ENCODE results near the gene CLTCL1. TPM values are rescaled to one million over a fixed set of nuclear protein-coding genes. Genes with fewer than 3 reads are reported as not detected.
A peak's percentile ranks its signal among the peaks of the same experiment; 100 is the strongest.
"Not testable (repeated sequence)": the region's sequence is repeated elsewhere in the genome, so short reads cannot be mapped to it uniquely, and the experiment has no call there.

CLTCL1 gene
- total RNA-seq, 3 donors from 2014 or later, result 0.16 to 0.33 (median 0.18) TPM

DNA sequence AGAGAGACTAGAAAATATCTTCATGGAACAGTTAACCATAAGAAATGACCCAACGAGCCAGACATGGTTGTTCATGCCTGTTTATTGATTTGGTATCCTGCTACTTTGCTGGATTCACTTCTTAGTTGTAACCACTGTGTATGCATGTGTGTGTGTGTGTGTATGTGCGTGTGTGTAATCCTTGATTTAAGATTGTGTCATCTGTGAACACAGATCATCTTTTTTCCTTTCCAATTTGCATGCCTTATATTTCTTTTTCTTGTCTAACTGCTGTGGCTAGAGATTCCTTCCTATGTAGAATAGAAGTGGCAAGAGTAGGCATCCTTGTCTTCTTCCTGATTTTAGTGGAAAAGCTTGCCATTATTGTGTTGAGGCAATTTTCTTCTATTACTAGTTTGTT is 16.4 kb upstream of the CLTCL1 start:
- Mint-ChIP-seq H3K27me3 (ENCODE audit: low read depth) (peaks cover 2% of the 10 kb centered on the region), H3K4me1 (ENCODE audit: low read depth) (no peaks in the 10 kb centered on the region), H3K4me3 (no peak overlapping the region), H3K9me3 (no peaks in the 10 kb centered on the region), H3K36me3 (ENCODE audit: insufficient read depth) (no peaks in the 10 kb centered on the region)
- DNase-seq (no peak), ATAC-seq (no peak)

DNA sequence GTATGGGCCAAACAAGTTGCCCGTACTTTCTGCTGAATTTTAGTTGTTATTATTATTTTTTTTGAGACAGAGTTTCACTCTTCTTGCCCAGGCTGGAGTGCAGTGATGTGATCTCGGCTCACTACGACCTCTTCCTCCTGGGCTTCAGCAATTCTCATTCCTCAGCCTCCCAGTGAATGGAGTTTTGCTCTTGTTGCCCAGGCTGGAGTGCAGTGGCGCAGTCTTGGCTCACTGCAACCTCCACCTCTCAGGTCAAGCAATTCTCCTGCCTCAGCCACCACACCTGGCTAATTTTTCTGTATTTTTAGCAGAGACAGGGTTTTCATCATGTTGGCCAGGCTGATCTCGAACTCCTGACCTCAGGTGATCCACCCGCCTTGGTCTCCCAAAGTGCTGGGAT is 15.0 kb upstream of the CLTCL1 start:
- not testable (repeated sequence) for H3K4me1 Mint-ChIP-seq (ENCODE audit: low read depth)

DNA sequence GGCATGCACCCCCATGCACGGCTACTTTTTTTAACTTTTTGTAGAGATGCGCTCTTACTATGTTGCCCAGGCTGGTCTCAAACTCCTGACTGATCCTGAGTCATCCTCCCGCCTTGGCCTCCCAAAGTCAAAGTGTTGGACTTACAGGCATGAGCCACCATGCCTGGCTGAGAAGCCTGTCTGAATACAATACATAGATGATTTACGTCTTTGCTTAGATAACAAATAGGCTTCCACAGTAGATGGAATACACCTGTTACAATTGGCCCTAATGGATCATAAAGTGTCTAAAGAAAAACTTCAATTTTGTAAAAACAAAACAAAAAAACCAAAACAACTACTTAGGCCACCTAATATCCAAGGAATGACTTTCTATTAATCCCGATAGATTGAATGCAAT is 13.0 kb upstream of the CLTCL1 start:
- H3K9me3 Mint-ChIP-seq, result no peaks in the 10 kb centered on the region
- no peaks in the 10 kb centered on the region for H3K4me1 Mint-ChIP-seq (ENCODE audit: low read depth)
- no peak for DNase-seq
- ATAC-seq, result no peak
- H3K4me3 Mint-ChIP-seq, result no peak overlapping the region
- peaks cover 2% of the 10 kb centered on the region for H3K27me3 Mint-ChIP-seq (ENCODE audit: low read depth)
- no peaks in the 10 kb centered on the region for H3K36me3 Mint-ChIP-seq (ENCODE audit: insufficient read depth)

More for the DNA sequence above, 15.0 kb upstream of the CLTCL1 start:
- not testable (repeated sequence) for H3K36me3 Mint-ChIP-seq (ENCODE audit: insufficient read depth); H3K4me3 Mint-ChIP-seq; H3K27me3 Mint-ChIP-seq (ENCODE audit: low read depth); ATAC-seq; DNase-seq; H3K9me3 Mint-ChIP-seq

DNA sequence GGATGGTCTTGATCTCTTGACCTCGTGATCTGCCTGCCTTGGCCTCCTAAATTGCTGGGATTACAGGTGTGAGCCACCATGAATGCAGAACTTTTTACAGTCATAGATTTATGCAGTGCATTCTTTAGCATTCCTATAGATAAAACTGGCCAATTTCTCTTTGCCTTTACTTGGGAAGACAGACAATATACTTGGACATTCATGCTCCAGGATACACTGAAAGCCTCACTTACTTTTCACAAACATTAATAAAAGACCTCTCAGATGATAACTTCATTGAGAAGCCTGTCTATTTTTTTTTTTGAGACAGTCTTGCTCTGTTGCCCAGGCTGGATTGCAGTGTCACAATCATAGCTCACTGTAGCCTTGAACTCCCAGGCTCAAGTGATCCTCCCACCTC is 12.3 kb upstream of the CLTCL1 start:
- H3K4me3 Mint-ChIP-seq, result no peak overlapping the region
- ATAC-seq (no peak), DNase-seq (no peak)
- no peaks in the 10 kb centered on the region for H3K36me3 Mint-ChIP-seq (ENCODE audit: insufficient read depth)
- no peaks in the 10 kb centered on the region for H3K9me3 Mint-ChIP-seq
- no peaks in the 10 kb centered on the region for H3K4me1 Mint-ChIP-seq (ENCODE audit: low read depth)
- H3K27me3 Mint-ChIP-seq (ENCODE audit: low read depth), result no peaks in the 10 kb centered on the region

DNA sequence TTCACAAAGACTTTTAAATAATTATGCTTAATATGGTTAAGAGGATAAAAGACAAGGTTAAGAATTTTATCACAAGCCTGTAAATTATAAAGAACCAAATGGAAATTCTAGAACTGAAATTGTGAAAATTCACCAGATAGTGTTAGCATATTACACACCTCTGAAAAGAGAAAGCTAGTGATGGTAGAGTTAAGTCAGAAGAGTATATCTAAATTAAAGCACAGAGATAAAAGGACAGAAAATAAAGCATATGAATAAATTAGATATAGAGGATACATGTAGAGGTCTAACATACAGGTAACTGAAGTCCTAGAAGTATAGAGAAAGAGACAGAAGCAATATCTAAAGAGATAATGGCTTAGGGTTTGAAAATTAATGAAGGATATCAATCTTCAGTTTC is 4.2 kb upstream of the CLTCL1 start:
- peaks cover 9% of the 10 kb centered on the region for H3K4me1 Mint-ChIP-seq (ENCODE audit: low read depth)
- no peak for DNase-seq
- peaks cover 2% of the 10 kb centered on the region for H3K27me3 Mint-ChIP-seq (ENCODE audit: low read depth)
- no peak overlapping the region for H3K4me3 Mint-ChIP-seq
- H3K9me3 Mint-ChIP-seq, result no peaks in the 10 kb centered on the region
- ATAC-seq, result no peak
- no peaks in the 10 kb centered on the region for H3K36me3 Mint-ChIP-seq (ENCODE audit: insufficient read depth)

DNA sequence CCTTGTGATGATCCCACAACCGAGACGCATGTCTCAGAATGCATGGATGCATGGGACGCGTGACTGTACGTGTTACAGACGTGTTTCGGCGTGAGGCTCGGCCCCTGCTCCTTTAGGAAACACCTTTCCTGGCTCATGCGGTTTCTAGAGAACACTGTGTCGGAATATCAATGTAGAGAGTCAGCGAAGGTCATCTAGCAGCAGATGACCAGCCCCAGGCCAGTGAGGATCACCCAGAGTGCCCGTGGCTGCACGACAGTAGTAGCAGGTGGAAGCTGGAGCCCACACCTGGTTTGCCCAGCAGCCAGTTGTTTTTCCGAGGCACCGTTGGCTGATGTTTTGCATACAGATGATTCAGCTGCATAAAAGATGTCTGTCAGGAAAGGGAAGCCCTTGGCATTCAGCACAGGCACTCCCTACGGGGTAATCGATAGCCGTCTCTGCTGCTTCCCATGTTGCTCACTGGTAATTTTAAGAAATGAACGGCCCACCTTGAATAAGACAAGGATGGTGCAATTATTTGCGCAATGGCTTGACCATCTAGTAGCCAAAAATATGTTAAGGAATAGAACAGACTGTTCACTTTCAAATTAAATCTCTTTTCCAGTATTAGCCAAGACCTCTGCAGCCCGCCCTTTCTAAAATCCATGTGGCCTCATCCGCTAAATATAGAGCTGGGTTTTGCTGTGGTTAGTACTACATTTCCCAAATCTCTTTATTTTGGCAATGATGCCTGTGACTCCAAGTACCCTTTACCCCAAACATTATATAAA is 1.1 kb upstream of the CLTCL1 start:
- H3K36me3 Mint-ChIP-seq (ENCODE audit: insufficient read depth), result no peaks in the 10 kb centered on the region
- ATAC-seq, result no peak
- H3K27me3 Mint-ChIP-seq (ENCODE audit: low read depth), result peaks cover 23% of the 10 kb centered on the region
- DNase-seq, result no peak
- peak overlapping the region; percentile 87 for H3K4me3 Mint-ChIP-seq
- H3K4me1 Mint-ChIP-seq (ENCODE audit: low read depth), result peaks cover 16% of the 10 kb centered on the region
- no peaks in the 10 kb centered on the region for H3K9me3 Mint-ChIP-seq

DNA sequence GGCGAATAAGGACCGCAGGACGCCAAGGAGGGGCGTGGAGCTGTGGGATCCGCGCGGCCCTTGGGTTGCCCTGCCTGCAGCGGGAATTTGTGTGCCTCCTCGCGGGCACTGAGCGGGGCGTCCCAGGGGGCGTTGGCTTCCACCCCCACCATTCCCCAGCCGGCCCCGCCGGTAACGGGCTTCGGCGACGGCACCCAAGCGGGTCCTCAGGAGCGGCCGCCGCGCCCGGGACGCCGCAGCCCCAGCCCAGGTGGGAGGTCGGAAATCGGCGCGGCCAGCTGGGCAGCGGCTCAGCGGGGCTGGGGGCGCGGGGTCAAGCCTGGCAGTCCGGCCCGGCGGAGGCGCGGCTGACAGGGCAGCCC is 320 bp downstream of the CLTCL1 start:
- H3K27me3 Mint-ChIP-seq (ENCODE audit: low read depth), result peaks cover 31% of the 10 kb centered on the region
- peak; percentile 15 for DNase-seq

DNA sequence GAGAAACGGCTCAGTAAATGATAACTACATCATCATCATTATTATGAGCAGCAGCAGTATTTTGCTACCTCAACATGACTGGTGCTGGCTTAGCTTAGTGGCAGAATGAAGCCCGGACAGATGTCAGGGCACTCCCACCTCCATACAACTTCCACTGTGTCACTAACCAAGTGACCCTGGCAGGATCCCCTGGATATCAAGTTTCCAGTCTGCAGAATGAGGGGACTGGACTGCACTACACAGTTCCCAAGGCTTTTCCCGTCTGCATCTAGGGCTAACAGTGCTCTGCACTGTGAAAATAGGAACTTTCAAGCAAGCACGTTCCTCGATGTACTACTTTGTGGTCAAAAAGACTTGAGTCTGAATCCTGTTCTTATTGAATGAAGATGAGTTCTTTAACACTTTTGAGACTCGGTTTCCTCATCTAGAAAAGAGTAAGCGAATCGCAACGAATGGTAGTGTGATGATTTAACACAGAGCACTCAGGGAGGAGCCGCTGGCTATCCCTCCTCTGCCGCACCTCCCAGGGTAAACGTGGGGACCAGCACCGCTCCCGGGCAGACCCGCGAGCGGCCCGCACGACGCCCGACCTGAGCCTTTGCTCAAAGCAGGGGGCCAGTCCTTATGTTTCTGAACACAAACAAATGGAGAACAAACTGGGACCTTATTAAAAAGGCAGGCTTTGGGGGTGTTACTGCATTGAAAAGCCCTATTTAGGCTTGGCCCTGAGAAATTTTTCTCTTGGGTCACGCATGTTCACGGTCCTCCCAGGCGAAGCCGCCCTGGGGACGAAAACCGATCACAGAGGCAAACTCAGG is 910 bp downstream of the CLTCL1 start:
- no peak for ATAC-seq
- peaks cover 16% of the 10 kb centered on the region for H3K4me1 Mint-ChIP-seq (ENCODE audit: low read depth)
- peak overlapping the region; percentile 78 for H3K4me3 Mint-ChIP-seq
- H3K36me3 Mint-ChIP-seq (ENCODE audit: insufficient read depth), result no peaks in the 10 kb centered on the region
- H3K9me3 Mint-ChIP-seq, result no peaks in the 10 kb centered on the region
- no peak for DNase-seq
- peaks cover 31% of the 10 kb centered on the region for H3K27me3 Mint-ChIP-seq (ENCODE audit: low read depth)

More for the DNA sequence above, 320 bp downstream of the CLTCL1 start:
- Mint-ChIP-seq H3K36me3 (ENCODE audit: insufficient read depth) (no peaks in the 10 kb centered on the region), H3K4me1 (ENCODE audit: low read depth) (peaks cover 16% of the 10 kb centered on the region), H3K9me3 (no peaks in the 10 kb centered on the region), H3K4me3 (peak overlapping the region; percentile 78)
- ATAC-seq, result peak; percentile 56 to 68

DNA sequence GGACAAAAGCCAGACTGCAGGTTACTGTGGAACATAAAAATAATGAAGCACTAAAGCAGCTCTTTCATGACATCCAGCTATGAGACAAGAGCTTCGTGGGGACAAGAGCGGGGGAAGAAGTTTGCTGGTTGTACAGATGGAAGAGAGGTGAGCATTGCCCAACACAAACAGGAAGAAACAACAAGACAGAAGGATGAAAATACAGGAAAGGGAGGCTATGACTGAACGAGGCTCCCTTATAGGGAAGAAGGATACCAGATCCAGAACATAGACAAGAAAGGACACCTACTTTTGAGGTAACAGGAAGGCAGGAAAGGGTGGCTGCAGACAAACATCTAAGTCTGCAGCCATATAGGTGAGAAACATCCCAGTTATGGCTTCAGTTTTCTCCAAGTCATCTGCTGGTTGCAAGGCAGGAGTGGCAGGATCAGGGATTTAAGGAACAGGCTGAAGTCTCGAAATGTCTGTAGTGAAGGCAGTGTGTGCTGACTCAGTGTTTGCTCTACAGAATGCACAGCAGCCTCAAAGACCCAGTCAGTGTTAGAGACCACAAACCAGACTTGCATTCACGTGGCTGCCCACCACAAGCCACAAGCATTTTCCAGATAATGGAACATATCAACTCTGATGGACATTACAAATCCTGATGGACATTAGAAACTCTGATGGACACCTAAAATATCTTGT is 1.9 kb downstream of the CLTCL1 start:
- ATAC-seq (no peak), DNase-seq (no peak)
- H3K27me3 Mint-ChIP-seq (ENCODE audit: low read depth), result peaks cover 30% of the 10 kb centered on the region
- no peaks in the 10 kb centered on the region for H3K9me3 Mint-ChIP-seq
- no peaks in the 10 kb centered on the region for H3K36me3 Mint-ChIP-seq (ENCODE audit: insufficient read depth)
- H3K4me3 Mint-ChIP-seq, result no peak overlapping the region
- peaks cover 16% of the 10 kb centered on the region for H3K4me1 Mint-ChIP-seq (ENCODE audit: low read depth)

DNA sequence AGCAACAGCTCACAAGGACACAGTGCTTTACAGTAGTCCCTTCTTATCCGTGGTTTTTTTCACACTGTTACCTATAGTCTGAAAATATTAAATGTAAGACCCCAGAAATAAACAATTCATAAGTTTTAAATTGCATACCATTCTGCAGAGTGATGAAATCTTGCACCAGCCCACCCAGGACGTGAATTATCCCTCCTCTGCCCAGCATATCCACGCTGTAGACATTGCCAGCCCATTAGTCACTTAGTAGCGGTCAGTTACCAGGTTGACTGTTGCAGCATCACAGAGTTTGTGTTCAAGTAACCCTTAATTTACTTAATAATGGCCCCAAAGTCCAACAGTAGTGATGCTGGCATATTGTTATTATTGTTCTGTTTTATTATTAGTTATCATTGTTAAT is 3.6 kb downstream of the CLTCL1 start:
- Mint-ChIP-seq H3K4me1 (ENCODE audit: low read depth) (peaks cover 16% of the 10 kb centered on the region), H3K27me3 (ENCODE audit: low read depth) (peaks cover 30% of the 10 kb centered on the region), H3K9me3 (no peaks in the 10 kb centered on the region), H3K4me3 (no peak overlapping the region), H3K36me3 (ENCODE audit: insufficient read depth) (no peaks in the 10 kb centered on the region)
- DNase-seq (no peak), ATAC-seq (no peak)

DNA sequence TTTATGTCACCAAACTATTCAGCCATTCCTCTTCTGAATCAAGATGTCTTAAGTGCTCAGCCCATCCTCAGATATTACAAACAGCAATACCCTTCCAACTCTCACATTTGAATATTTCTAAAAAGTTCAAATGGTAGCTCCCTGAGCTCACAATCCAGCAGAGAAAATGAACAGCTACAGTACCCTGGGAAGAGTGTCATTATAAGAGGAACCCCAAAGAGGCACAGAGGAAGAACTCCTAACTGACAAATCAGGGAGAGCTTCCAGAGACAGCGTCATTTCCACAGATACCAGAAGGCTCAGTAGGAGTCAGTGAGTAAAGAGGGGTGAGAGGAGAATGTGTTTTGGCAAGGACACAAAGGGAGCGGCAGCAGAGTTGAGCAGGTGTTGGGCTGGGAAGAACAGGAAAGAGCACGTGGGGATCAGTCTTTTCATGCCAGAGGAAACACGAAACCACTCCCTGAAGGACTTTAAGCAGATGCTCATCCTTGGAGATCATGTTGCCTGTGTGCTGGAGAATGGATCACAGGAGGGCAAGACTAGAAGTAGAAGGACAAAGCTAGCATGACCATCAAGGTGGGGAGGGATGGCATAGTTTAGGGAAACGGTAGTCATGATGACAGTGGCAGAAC is 4.3 kb downstream of the CLTCL1 start:
- Mint-ChIP-seq H3K9me3 (no peaks in the 10 kb centered on the region), H3K4me3 (no peak overlapping the region), H3K27me3 (ENCODE audit: low read depth) (peaks cover 30% of the 10 kb centered on the region), H3K4me1 (ENCODE audit: low read depth) (peaks cover 13% of the 10 kb centered on the region), H3K36me3 (ENCODE audit: insufficient read depth) (no peaks in the 10 kb centered on the region)
- no peak for DNase-seq
- ATAC-seq, result no peak

DNA sequence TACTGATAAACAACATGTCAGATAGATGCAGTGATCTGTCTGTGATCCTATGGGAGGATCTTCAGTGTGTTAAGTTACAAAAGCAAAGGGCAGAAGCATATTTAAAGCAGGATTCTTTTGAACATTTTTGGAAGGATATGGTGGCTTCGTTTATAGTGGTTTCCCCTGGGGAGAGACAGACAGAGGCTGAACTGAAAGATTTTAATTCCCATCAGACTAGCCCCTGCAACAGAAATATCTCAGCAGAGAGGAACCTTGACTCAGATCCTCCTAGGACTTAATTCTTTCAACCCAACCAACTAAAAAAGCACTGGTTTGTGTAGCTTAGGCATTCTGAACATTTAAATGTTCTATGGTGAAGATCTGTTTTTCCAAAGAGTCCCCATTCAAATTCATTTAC is 5.7 kb downstream of the CLTCL1 start:
- no peak overlapping the region for H3K4me3 Mint-ChIP-seq
- no peak for DNase-seq
- peaks cover 7% of the 10 kb centered on the region for H3K4me1 Mint-ChIP-seq (ENCODE audit: low read depth)
- no peak for ATAC-seq
- H3K9me3 Mint-ChIP-seq, result no peaks in the 10 kb centered on the region
- peaks cover 30% of the 10 kb centered on the region for H3K27me3 Mint-ChIP-seq (ENCODE audit: low read depth)
- no peaks in the 10 kb centered on the region for H3K36me3 Mint-ChIP-seq (ENCODE audit: insufficient read depth)

DNA sequence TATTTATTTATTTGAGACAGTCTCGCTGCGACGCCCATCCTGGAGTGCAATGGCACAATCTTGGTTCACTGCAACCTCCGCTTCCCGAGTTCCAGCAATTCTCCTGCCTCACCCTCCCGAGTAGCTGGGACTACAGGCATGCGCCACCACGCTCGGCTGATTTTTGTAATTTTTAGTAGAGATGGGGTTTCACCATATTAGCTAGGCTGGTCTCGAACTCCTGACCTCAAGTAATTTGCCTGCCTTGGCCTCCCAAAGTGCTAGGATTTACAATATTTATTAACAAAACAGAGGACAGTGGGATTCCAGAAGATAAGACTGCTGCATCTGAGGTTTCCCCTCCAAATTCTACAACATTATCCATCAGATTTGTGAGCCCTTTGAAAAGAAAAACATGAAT is 12.4 kb downstream of the CLTCL1 start:
- H3K9me3 Mint-ChIP-seq; DNase-seq; H3K27me3 Mint-ChIP-seq (ENCODE audit: low read depth); H3K4me1 Mint-ChIP-seq (ENCODE audit: low read depth); H3K4me3 Mint-ChIP-seq; H3K36me3 Mint-ChIP-seq (ENCODE audit: insufficient read depth); ATAC-seq: not testable (repeated sequence)

DNA sequence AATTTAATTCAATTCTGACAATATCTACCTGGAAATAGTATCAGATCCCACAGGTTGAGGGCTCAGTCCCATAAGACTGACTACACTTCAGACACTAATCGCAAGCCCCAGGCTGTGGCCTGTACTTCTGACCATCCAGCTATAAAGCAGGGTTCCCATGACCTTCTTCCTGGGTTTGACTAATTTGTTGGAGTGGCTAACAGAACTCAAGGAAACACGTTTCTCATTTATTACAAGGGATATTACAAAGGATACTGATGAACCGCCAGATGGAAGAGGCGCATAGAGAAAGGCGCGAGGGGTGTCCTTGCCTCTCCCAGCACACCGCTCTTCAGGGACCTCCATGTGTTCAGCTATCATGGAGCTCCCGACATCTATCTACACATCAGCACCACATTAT is 13.7 kb downstream of the CLTCL1 start:
- H3K9me3 Mint-ChIP-seq, result no peaks in the 10 kb centered on the region

More for the DNA sequence above, 13.7 kb downstream of the CLTCL1 start:
- Mint-ChIP-seq H3K4me3 (no peak overlapping the region), H3K36me3 (ENCODE audit: insufficient read depth) (no peaks in the 10 kb centered on the region), H3K27me3 (ENCODE audit: low read depth) (no peaks in the 10 kb centered on the region), H3K4me1 (ENCODE audit: low read depth) (no peaks in the 10 kb centered on the region)
- no peak for DNase-seq
- ATAC-seq, result no peak

Measured in activated T-cell treated with anti-CD3 and anti-CD28 coated beads, Interleukin-2, amount 50 U/mL, for 4 hours (primary cell).